Measurements from ENCODE around the gene MATCAP1.

GRCh38 chr16:67190448-67191399, 7.0 kb upstream of the MATCAP1 start:
- no peak for TF ChIP-seq POLR2AphosphoS5 (IDR thresholded peaks at IDR 0.05)
- no peak for TF ChIP-seq CTCF (IDR thresholded peaks at IDR 0.05)
